GM19324 (cell line): ENCODE data around the gene ITIH2.
"Not testable (repeated sequence)": the region's sequence is repeated elsewhere in the genome, so short reads cannot be mapped to it uniquely, and the experiment has no call there.

ENCODE experiments used
- ATAC-seq: cut with Tn5 transposase; IDR thresholded peaks from one replicate; pipeline ENCODE4 v1.9.1; 2021; ENCODE audit warnings: mild to moderate bottlenecking, moderate library complexity; ENCODE audit not compliant: unreplicated experiment, low FRiP score

The ITIH2 gene

DNA sequence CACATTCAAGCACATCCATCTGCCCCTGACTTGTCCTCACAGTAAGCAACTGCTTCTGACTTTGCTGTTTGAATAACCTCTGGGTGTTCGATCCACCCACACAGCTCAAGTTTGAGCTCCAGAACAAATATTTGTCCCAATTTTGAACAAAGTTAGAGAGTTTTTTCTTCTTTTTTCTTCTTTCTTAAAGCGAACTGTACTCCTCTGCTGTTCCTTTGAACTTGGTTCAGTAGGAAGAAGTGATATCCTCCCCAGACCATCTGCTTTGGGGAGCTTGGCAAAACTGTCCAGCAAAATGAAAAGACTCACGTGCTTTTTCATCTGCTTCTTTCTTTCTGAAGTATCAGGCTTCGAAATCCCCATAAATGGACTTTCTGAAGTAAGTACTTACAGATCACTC lies at the start of gene ITIH2:
Gene ITIH2 (plus strand): TSS at position 177 of the 400 bp plus-strand sequence. CDS start 119 bp downstream, at position 296.
- ATAC-seq = no peak

GRCh38 chr10:7657079-7657478 lies 46.0 kb upstream of the ITIH2 start:
- not testable (repeated sequence) for ATAC-seq

GRCh38 chr10:7657552-7657951 lies 45.6 kb upstream of the ITIH2 start:
- ATAC-seq = no peak

- no peak for ATAC-seq
Measured at GRCh38 chr10:7659560-7659959, 43.6 kb upstream of the ITIH2 start.

GRCh38 chr10:7662522-7662921 lies 40.6 kb upstream of the ITIH2 start:
- ATAC-seq = no peak

- no peak for ATAC-seq
Measured at GRCh38 chr10:7664707-7665106, 38.4 kb upstream of the ITIH2 start.

DNA sequence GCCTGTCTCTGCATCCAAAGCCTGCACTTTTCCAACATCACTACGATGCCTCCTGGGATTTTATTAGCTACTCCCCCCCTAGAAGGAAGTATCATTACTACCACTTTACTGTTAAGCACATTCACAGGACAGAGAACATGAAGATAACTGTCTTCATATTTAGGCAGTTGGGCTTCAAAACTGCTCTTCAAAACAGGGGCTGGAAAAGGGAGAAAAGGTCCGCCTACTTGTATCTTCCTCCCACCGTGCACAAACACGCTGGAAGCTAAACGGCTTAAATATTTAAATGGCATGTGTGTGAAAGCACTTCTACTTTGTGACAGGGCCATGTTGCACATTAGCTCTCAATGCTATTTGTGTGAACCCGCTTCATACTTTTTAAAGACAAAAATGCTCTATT lies 37.3 kb upstream of the ITIH2 start:
- ATAC-seq = no peak

DNA sequence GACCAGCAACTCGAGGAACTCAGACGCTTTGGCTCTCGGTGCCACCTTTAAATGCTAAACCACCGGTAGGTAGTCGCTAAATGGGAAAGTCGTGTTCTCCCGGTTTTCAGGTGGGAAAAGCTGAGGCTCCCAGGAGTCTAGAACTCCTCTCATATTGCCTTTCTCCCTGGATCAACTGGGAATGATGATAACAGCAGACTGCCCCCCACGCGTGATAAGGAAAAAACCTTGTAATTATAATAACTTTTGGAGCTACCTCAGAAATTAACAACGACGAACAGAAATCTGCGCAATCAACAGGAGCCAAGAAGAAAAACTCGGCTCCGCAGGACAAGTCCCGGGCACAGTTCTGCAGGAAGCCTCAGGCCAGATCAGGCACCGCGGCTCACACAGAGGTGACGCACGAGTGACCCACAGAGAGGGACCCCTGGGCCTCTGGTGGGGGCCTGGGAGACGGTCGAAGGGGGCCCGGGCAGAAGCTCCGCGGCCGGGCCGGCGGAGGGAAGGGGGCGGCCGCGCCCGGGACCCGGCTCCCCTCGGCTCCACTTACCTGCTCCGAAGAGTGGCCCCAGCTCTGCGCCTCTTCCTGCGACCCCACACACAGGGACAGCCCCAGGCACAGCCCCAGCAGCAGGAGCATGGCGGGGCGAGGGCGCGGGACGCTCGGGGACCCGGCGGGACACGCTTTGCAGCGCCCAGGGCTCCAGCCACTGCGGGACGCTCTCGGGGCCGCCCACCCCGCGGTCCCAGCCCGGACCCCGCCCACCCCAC lies 36.7 kb upstream of the ITIH2 start, which contains the start of gene ITIH5:
Gene ITIH5 (minus strand): TSS at position 714 of the 771 bp plus-strand sequence. CDS start 74 bp downstream, at position 640.
- ATAC-seq = no peak

- no peak for ATAC-seq
Measured at GRCh38 chr10:7667262-7668141, 35.6 kb upstream of the ITIH2 start.

DNA sequence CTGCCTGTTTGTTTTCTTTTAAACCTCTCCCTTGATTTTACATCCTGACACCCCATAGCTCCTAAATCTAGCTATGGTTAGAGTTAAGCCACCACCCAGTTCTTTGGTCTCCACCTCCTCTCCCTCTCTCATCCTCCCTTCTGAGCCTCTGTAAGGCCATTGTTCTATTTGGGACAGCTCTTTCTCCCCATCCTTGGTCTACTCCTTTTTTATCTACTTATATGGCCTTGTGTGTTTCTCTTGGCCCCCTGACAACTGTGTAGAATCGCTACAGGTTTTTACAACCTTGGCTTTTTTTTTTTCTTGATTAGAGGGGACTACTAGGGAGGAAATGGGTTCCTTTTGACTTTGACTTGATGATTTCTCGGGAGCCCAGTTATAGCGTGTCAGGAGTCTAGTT lies 33.0 kb upstream of the ITIH2 start:
- no peak for ATAC-seq

DNA sequence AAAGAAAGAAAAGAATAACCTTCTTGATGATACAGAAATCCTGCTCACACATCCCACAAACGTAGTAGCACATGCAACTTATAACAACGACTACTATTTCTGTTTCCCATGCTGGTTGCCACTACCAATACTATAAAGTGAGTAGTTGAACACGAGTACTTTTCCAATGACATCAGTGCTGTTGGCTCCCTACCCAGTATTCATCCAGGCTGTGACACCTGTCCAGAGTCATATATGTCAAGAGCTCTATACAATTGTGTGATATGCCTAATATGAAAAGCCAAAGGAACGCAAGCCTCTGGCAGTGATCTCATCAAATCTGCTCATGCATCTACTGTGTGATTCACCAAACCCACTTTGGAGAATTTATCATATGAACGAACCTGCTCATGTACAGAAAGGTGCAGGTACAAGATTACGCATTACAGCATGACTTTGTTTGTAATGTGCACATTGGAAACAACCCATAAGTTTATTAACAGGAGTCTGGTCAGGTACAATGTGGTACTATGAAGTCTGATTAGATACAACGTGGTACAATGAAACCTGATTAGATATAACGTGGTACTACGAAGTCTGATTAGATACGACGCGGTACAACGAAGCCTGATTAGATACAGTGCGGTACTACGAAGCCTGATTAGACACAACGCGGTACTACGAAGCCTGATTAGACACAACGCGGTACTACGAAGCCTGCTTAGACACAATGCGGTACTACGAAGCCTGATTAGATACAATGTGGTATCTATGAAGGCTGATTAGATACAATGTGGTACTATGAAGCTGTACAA lies 30.6 kb upstream of the ITIH2 start:
- ATAC-seq = no peak

DNA sequence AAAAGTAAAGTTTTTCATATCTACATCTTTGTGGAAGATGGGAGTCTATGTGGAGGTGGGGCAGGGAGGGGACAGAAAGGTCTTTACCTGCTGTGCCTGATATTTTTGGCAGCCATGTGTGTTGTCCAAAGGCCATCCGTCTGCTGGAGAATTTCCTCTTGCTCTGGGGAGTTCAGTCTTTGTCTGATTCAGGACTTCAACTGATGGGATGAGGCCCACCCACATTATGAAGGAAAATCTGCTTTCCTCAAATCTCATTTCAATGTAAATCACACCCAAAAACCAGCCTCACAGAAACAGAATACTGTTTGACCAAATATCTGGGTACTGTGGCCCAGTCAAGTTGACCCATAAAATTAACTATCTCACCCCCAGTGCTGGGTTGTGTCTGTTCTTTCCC lies 23.9 kb upstream of the ITIH2 start:
- no peak for ATAC-seq

DNA sequence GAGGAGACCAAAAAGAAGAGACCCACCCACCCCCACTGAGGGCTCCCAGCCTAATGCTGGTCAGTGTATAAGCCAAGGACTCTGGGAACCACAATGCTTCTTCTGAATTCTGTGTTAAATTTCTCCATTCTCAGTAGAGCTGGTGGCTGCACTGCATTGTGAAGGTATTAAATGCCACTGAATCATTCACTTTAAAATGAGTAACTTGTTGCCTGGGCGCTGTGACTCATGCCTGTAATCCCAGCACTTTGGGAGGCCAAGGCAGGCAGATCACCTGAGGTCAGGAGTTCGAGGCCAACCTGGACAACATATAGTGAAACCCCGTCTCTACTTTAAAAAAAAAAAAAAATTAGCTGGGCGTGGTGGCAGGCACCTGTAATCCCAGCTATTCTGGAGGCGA lies 23.0 kb upstream of the ITIH2 start:
- ATAC-seq = not testable (repeated sequence)

DNA sequence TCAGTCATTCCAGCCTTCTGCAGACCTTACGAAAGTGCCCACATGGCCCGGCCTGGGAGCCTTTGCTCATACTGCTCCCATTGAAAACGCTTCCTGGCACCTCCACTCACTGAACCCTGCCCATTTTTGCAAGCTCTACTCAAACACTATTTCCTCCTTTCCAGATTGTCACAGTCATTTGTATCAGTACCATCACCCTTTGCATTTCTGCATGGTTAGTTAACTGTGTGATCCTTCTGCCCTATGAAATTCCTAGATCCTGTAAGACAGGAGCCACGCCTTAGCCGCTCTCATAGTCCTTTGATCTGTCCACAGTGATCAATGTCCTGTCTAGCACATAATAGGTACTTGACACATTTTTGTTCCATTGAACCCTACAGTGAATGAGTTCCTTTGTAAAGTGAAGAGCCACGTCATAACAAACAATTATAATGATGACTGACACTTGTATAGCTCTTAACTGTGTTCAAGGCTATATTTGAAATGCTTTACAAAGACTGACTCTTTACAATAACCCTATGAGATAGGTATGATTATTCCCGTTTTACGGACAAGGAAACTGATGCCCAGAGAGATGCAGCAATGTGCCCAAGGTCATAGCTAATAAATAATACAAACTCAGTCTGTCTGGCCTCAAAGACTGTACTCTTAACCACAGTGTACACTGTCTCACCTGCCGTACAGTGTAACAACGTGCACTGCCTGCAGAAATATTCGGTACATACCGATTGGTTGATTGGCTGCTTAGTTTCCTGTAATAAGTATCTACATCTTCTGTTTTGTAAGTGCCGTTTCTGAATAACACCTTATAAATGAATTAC lies 16.6 kb upstream of the ITIH2 start:
- no peak for ATAC-seq

- peak; percentile 86 for ATAC-seq
Measured at GRCh38 chr10:7687228-7687907, 15.7 kb upstream of the ITIH2 start.

- no peak for ATAC-seq
Measured at GRCh38 chr10:7689591-7689990, 13.5 kb upstream of the ITIH2 start.

- ATAC-seq = not testable (repeated sequence)
Measured at GRCh38 chr10:7690885-7691597, 12.1 kb upstream of the ITIH2 start.

GRCh38 chr10:7692368-7692767 lies 10.7 kb upstream of the ITIH2 start:
- not testable (repeated sequence) for ATAC-seq

DNA sequence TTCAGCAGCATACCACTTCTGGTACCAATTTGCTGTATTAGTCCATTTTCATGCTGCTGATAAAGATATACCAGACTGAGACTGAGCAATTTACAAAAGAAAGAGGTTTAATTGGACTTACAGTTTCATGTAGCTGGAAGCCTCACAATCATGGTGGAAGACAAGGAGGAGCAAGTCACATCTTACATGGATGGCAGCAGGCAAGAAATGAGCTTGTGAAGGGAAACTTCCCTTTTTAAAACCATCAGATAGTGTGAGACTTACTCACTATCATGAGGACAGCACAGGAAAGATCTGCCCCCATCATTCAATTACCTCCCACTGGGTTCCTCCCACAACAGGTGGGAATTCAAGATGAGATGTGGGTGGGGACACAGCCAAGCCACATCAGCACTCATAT lies 9.9 kb upstream of the ITIH2 start:
- not testable (repeated sequence) for ATAC-seq
